GM12891 (cell line): ENCODE results near the gene RFXANK.

Source experiments
- POLR2A ChIP-seq: IDR thresholded peaks from 2 replicates; pipeline ENCODE4 v1.6.1; 2011; ENCODE audit warnings: low read depth, low read length, control low read depth
- POLR2AphosphoS5 ChIP-seq: IDR thresholded peaks from 2 replicates; pipeline ENCODE4 v1.6.1; 2011; ENCODE audit warnings: low read depth, low read length, control low read depth
- POU2F2 ChIP-seq: IDR thresholded peaks from 2 replicates; pipeline ENCODE4 v1.6.1; 2011; ENCODE audit warnings: low read depth, mild to moderate bottlenecking, control low read depth, low read length, moderate library complexity
- SPI1 ChIP-seq: IDR thresholded peaks from 2 replicates; pipeline ENCODE4 v1.6.1; 2011; ENCODE audit warnings: low read depth, low read length, control low read depth

DNA sequence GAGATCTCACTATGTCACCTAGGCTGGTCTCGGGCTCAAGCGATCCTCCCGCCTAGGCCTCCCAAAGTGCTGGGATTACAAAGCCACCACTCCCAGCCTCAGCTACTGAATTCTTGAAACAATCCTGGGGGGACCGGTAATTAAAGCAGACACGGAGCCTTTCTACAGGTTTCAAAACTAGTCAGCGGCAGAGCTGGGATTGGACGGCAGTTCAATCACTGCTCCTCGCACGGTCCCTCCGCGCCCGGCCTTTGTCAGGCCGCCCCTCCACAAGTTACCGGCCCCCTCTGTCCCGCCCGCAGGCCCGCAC lies 335 bp upstream of the RFXANK start:
- TF ChIP-seq POLR2AphosphoS5 (no peak), POLR2A (no peak), SPI1 (no peak), POU2F2 (no peak)
